ENCODE data around the gene TP53I3. TPM values are rescaled to one million over a fixed set of nuclear protein-coding genes. Genes with fewer than 3 reads are reported as not detected.
A peak's percentile ranks its signal among the peaks of the same experiment; 100 is the strongest.
"Not testable (repeated sequence)": the region's sequence is repeated elsewhere in the genome, so short reads cannot be mapped to it uniquely, and the experiment has no call there.

Gene TP53I3
- total RNA-seq, 2 experiments from 2014 or later = 2.5 to 2.7 TPM

- peaks cover 2% of the 10 kb centered on the region for H3K27me3 Mint-ChIP-seq
- ChIA-PET POLR2A (interaction anchor here (0.6 to 0.9 kb wide), 2 partner anchors 29 to 218 kb away, joined by 5 read pairs; partner anchors contain the start of gene SF3B6), CTCF (interaction anchor here (0.7 to 1.5 kb wide), 5 partner anchors 29 to 374 kb away, joined by 3 to 10 read pairs (median 3); partner anchors contain the start of genes ATAD2B, SF3B6 and TP53I3)
- peak overlapping the region; percentile 92 for H3K4me3 Mint-ChIP-seq
- peaks cover 2% of the 10 kb centered on the region for H3K36me3 Mint-ChIP-seq (ENCODE audit: low read depth)
- H3K4me1 Mint-ChIP-seq = peaks cover 29% of the 10 kb centered on the region
- DNase-seq = no peak
- H3K9me3 Mint-ChIP-seq = no peaks in the 10 kb centered on the region
- H3K27ac Mint-ChIP-seq = peak overlapping the region; percentile 94
These were observed 37.0 kb downstream of the TP53I3 start for GRCh38 chr2:24047703-24048033.

GRCh38 chr2:24046930-24047702, 37.5 kb downstream of the TP53I3 start, which contains the start of gene WDCP:
WDCP (minus strand) TSS chr2:24047391; CDS start chr2:24039494, 7,897 bp downstream.
- peak within 1 kb of the TSS; percentile 92 for H3K4me3 Mint-ChIP-seq
- CTCF ChIA-PET = interaction anchor here (0.6 to 1.5 kb wide), 7 partner anchors 26 to 375 kb away, joined by 3 to 10 read pairs (median 3); partner anchors contain the start of genes ATAD2B, SF3B6 and TP53I3
- peak within 1 kb of the TSS; percentile 94 for H3K27ac Mint-ChIP-seq

GRCh38 chr2:24046599-24046929, 38.1 kb downstream of the TP53I3 start:
- ChIA-PET CTCF (interaction anchor here (0.6 to 1.5 kb wide), 5 partner anchors 26 to 154 kb away, joined by 3 to 10 read pairs (median 3); partner anchors contain the start of genes ATAD2B and TP53I3), POLR2A (no interaction called here)
- H3K4me1 Mint-ChIP-seq = peaks cover 29% of the 10 kb centered on the region
- H3K4me3 Mint-ChIP-seq = peak overlapping the region; percentile 92
- peaks cover 2% of the 10 kb centered on the region for H3K36me3 Mint-ChIP-seq (ENCODE audit: low read depth)
- DNase-seq = no peak
- H3K27ac Mint-ChIP-seq = peak overlapping the region; percentile 94
- peaks cover 2% of the 10 kb centered on the region for H3K27me3 Mint-ChIP-seq
- no peaks in the 10 kb centered on the region for H3K9me3 Mint-ChIP-seq

More at GRCh38 chr2:24046930-24047702, 37.5 kb downstream of the TP53I3 start, which contains the start of gene WDCP:
- Mint-ChIP-seq H3K9me3 (no peaks in the 10 kb centered on the region), H3K36me3 (ENCODE audit: low read depth) (peaks cover 2% of the 10 kb centered on the region), H3K27me3 (peaks cover 2% of the 10 kb centered on the region), H3K4me1 (peaks cover 29% of the 10 kb centered on the region)
- DNase-seq = peak; percentile 97
- POLR2A ChIA-PET = interaction anchor here (0.6 to 0.9 kb wide), 2 partner anchors 29 to 218 kb away, joined by 5 read pairs; partner anchors contain the start of gene SF3B6

- DNase-seq = no peak
- Mint-ChIP-seq H3K27ac (no peak overlapping the region), H3K9me3 (no peaks in the 10 kb centered on the region), H3K4me3 (peak overlapping the region; percentile 92), H3K4me1 (peaks cover 29% of the 10 kb centered on the region), H3K36me3 (ENCODE audit: low read depth) (peaks cover 2% of the 10 kb centered on the region), H3K27me3 (peaks cover 2% of the 10 kb centered on the region)
- POLR2A ChIA-PET = no interaction called here
- CTCF ChIA-PET = interaction anchor here (0.7 to 1.3 kb wide), 2 partner anchors 16 to 119 kb away, joined by 4 to 5 read pairs; partner anchors contain the start of gene ATAD2B
These were observed 38.8 kb downstream of the TP53I3 start for GRCh38 chr2:24045511-24046508.

DNA sequence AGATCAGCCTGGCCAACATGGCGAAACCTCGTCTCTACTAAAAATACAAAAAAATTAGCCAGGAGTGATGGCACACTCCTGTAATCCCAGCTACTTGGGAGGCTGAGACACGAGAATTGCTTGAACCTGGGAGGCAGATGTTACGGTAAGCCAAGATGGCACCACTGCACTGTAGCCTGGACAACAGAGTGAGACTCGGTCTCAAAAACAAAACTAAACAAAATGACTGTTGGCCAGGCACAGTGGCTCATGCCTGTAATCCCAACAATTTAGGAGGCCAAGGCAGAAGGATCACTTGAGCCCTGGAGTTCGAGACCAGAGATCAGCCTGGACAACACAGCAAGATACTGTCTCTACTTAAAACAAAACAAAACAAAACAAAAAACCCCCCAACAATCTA, 41.5 kb downstream of the TP53I3 start:
- H3K27ac Mint-ChIP-seq; DNase-seq; H3K4me3 Mint-ChIP-seq; POLR2A ChIA-PET; H3K36me3 Mint-ChIP-seq (ENCODE audit: low read depth); H3K9me3 Mint-ChIP-seq; H3K27me3 Mint-ChIP-seq: not testable (repeated sequence)
- peaks cover 24% of the 10 kb centered on the region for H3K4me1 Mint-ChIP-seq
- CTCF ChIA-PET = interaction anchor here (0.6 kb wide), 1 partner anchor 427 kb away, joined by 3 read pairs; no protein-coding TSS in a partner anchor

- Mint-ChIP-seq H3K27me3 (no peaks in the 10 kb centered on the region), H3K9me3 (no peaks in the 10 kb centered on the region), H3K27ac (no peak overlapping the region), H3K4me3 (no peak overlapping the region), H3K36me3 (ENCODE audit: low read depth) (peaks cover 16% of the 10 kb centered on the region), H3K4me1 (peaks cover 15% of the 10 kb centered on the region)
- no peak for DNase-seq
- POLR2A ChIA-PET = no interaction called here
- CTCF ChIA-PET = no interaction called here
These were observed 44.1 kb downstream of the TP53I3 start for GRCh38 chr2:24040511-24040910.

DNA sequence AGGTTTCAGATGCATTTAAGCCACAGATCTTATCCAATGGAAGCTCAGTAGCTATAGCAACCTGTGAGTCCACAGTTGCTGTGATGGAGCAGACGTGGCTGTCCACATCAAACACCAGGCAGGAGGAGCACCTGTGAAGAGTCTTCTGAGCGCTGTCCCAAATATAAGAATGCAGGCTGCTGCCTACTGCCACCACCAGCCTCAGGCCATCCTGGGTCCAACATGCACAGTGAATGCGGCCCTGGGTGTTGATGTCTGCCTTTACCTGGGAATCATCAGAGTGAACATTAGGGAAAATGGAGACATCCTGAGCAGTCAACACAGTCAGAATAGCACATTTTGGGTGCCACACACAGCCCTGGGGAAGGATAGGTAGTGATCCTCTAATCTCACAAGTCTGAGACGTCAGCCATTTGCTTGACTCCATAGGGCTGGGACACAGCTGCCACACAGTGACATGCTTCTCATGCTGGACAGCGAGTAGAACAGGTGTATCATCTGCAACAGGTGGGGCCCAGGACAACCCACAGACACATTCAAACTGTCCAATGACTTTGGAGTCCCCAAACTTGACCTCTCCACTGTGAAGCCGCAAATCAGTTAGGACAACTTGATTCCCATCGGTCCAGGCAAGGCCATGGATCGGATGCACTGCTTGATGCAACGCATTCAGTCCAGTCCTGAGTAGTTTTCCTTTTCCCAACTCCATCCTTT, 45.7 kb downstream of the TP53I3 start:
- peaks cover 16% of the 10 kb centered on the region for H3K36me3 Mint-ChIP-seq (ENCODE audit: low read depth)
- CTCF ChIA-PET = interaction anchor here (0.8 kb wide), 1 partner anchor 40 kb away, joined by 3 read pairs; no protein-coding TSS in a partner anchor
- DNase-seq = no peak
- POLR2A ChIA-PET = no interaction called here
- H3K4me3 Mint-ChIP-seq = no peak overlapping the region
- H3K9me3 Mint-ChIP-seq = no peaks in the 10 kb centered on the region
- H3K4me1 Mint-ChIP-seq = peaks cover 13% of the 10 kb centered on the region
- no peaks in the 10 kb centered on the region for H3K27me3 Mint-ChIP-seq
- H3K27ac Mint-ChIP-seq = no peak overlapping the region

Other genes starting within 250 kb of the TP53I3 start
- gene ATAD2B, start 157.7 kb downstream of the TP53I3 start, total RNA-seq = 10 to 100 TPM; 24.7 to 25.6 TPM
- 10 to 100 TPM in 1 of 2 experiments, 1 to 10 TPM in 1; 9.6 to 11.9 TPM for gene UBXN2A, start 144.4 kb downstream of the TP53I3 start, total RNA-seq
- not detected for gene MFSD2B, start 74.7 kb downstream of the TP53I3 start, total RNA-seq
- gene WDCP, start 37.4 kb downstream of the TP53I3 start, total RNA-seq = 10 to 100 TPM; 16.3 to 21.8 TPM
- gene FKBP1B, start 35.1 kb downstream of the TP53I3 start, total RNA-seq = 1 to 10 TPM; 1.0 to 1.9 TPM
- 10 to 100 TPM; 82.3 to 88.5 TPM for gene SF3B6, start 8.5 kb downstream of the TP53I3 start, total RNA-seq
- gene PFN4, start 38.5 kb upstream of the TP53I3 start, total RNA-seq = not detected
- 1 to 10 TPM; 7.9 to 8.7 TPM for gene FAM228B, start 38.6 kb upstream of the TP53I3 start, total RNA-seq
- gene FAM228A, start 90.2 kb upstream of the TP53I3 start, total RNA-seq = under 1 TPM in 1 of 2 experiments, not detected in 1; 0.23 TPM